Progenitor cell of endocrine pancreas (in vitro differentiated cells): ENCODE data around the gene FOXO1. TPM values are rescaled to one million over a fixed set of nuclear protein-coding genes. Genes with fewer than 3 reads are reported as not detected.

Experiments
- DNase-seq: peaks from one replicate; pipeline ENCODE4 v3.0.0; 2021; ENCODE audit warnings: low spot score; ENCODE audit not compliant: unreplicated experiment
- H3K27ac Mint-ChIP-seq: 2 replicates; pipeline ENCODE4 v1.8.0; 2021; ENCODE audit warnings: mild to moderate bottlenecking, moderate library complexity, mixed read lengths
- H3K27me3 Mint-ChIP-seq: 2 replicates; pipeline ENCODE4 v1.8.0; 2021; ENCODE audit warnings: mixed read lengths
- H3K36me3 Mint-ChIP-seq: 2 replicates; pipeline ENCODE4 v1.8.0; 2022; ENCODE audit warnings: mixed read lengths; ENCODE audit not compliant: insufficient read depth
- H3K4me1 Mint-ChIP-seq: 2 replicates; pipeline ENCODE4 v1.8.0; 2021; ENCODE audit warnings: low read depth, mixed read lengths
- H3K4me3 Mint-ChIP-seq: 2 replicates; pipeline ENCODE4 v1.8.0; 2021; ENCODE audit warnings: low read depth, mild to moderate bottlenecking, moderate library complexity, mixed read lengths
- H3K9me3 Mint-ChIP-seq: 2 replicates; pipeline ENCODE4 v1.8.0; 2021; ENCODE audit warnings: low read depth, mixed read lengths
- CTCF ChIP-seq: fragments of 200-600 bp; sonication (generic); IDR thresholded peaks from one replicate; pipeline ENCODE4 v1.5.0; 2021; ENCODE audit warnings: antibody characterized with exemption, mild to moderate bottlenecking; ENCODE audit not compliant: unreplicated experiment
- total RNA-seq: library from RNA; stranded (reverse); gene quantifications from 2 replicates; pipeline ENCODE4 v1.2.1, GENCODE V29; 2021

The FOXO1 gene
- total RNA-seq, 1 donor from 2014 or later, result 15.7 TPM

- no peak for DNase-seq
- peak; percentile 16 for TF ChIP-seq CTCF
- H3K36me3 Mint-ChIP-seq, result peaks cover 11% of the 10 kb centered on the region
- H3K27me3 Mint-ChIP-seq, result no peaks in the 10 kb centered on the region
- peaks cover 7% of the 10 kb centered on the region for H3K9me3 Mint-ChIP-seq
- H3K4me1 Mint-ChIP-seq, result peaks cover 25% of the 10 kb centered on the region
- H3K27ac Mint-ChIP-seq, result peak overlapping the region; percentile 54
- no peak overlapping the region for H3K4me3 Mint-ChIP-seq
Observed at GRCh38 chr13:40564342-40565001, 102.0 kb downstream of the FOXO1 start.

- H3K9me3 Mint-ChIP-seq, result peaks cover 7% of the 10 kb centered on the region
- no peaks in the 10 kb centered on the region for H3K27me3 Mint-ChIP-seq
- peaks cover 27% of the 10 kb centered on the region for H3K4me1 Mint-ChIP-seq
- no peak overlapping the region for H3K4me3 Mint-ChIP-seq
- peak overlapping the region; percentile 4 for H3K27ac Mint-ChIP-seq
- peaks cover 15% of the 10 kb centered on the region for H3K36me3 Mint-ChIP-seq
- no peak for DNase-seq
- TF ChIP-seq CTCF, result no peak
Observed at GRCh38 chr13:40563350-40564125, 102.9 kb downstream of the FOXO1 start.

GRCh38 chr13:40562975-40563349 lies 103.5 kb downstream of the FOXO1 start:
- no peak for DNase-seq
- Mint-ChIP-seq H3K4me1 (peaks cover 27% of the 10 kb centered on the region), H3K9me3 (peaks cover 7% of the 10 kb centered on the region), H3K27me3 (no peaks in the 10 kb centered on the region), H3K36me3 (peaks cover 15% of the 10 kb centered on the region), H3K4me3 (no peak overlapping the region), H3K27ac (no peak overlapping the region)
- TF ChIP-seq CTCF, result no peak

GRCh38 chr13:40559915-40560314 lies 106.5 kb downstream of the FOXO1 start:
- peaks cover 34% of the 10 kb centered on the region for H3K4me1 Mint-ChIP-seq
- peaks cover 15% of the 10 kb centered on the region for H3K36me3 Mint-ChIP-seq
- H3K9me3 Mint-ChIP-seq, result peaks cover 7% of the 10 kb centered on the region
- no peak for DNase-seq
- no peak overlapping the region for H3K27ac Mint-ChIP-seq
- H3K4me3 Mint-ChIP-seq, result no peak overlapping the region
- H3K27me3 Mint-ChIP-seq, result no peaks in the 10 kb centered on the region
- TF ChIP-seq CTCF, result no peak

GRCh38 chr13:40558656-40559055 lies 107.8 kb downstream of the FOXO1 start:
- TF ChIP-seq CTCF, result no peak
- Mint-ChIP-seq H3K4me3 (no peak overlapping the region), H3K4me1 (peaks cover 22% of the 10 kb centered on the region), H3K27ac (peak overlapping the region; percentile 26), H3K27me3 (no peaks in the 10 kb centered on the region), H3K36me3 (peaks cover 15% of the 10 kb centered on the region), H3K9me3 (peaks cover 7% of the 10 kb centered on the region)
- no peak for DNase-seq
